ENCODE results near the gene SV2B.

DNA sequence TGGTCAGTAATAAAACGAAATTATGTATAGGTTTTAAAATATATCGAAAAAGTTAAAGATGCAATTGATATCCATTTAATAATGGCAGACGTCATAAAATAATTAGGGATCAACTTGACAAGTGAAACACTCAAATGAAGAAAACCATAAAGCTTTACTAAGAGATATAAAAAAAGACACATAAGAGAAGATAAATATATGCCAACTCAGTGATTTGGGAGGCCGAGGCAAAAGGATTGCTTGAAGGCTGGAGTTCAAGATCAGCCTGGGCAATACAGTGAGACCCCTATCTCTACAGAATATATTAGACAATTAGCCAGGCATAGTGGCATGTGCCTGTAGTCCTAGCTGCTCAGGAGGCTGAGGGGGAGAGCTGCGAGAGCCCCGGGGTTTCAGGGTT lies 190.5 kb downstream of the SV2B start:
- TF ChIP-seq, protein P1, sequence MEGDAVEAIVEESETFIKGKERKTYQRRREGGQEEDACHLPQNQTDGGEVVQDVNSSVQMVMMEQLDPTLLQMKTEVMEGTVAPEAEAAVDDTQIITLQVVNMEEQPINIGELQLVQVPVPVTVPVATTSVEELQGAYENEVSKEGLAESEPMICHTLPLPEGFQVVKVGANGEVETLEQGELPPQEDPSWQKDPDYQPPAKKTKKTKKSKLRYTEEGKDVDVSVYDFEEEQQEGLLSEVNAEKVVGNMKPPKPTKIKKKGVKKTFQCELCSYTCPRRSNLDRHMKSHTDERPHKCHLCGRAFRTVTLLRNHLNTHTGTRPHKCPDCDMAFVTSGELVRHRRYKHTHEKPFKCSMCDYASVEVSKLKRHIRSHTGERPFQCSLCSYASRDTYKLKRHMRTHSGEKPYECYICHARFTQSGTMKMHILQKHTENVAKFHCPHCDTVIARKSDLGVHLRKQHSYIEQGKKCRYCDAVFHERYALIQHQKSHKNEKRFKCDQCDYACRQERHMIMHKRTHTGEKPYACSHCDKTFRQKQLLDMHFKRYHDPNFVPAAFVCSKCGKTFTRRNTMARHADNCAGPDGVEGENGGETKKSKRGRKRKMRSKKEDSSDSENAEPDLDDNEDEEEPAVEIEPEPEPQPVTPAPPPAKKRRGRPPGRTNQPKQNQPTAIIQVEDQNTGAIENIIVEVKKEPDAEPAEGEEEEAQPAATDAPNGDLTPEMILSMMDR (IDR thresholded peaks at IDR 0.05; ENCODE audit: poor library complexity): no peak
- TF ChIP-seq EZH2 (IDR thresholded peaks at IDR 0.05; ENCODE audit: borderline replicate concordance) (no peak), EZH2phosphoT487 (IDR thresholded peaks at IDR 0.05; ENCODE audit: low read depth, severe bottlenecking, unreplicated experiment) (no peak)
